SK-N-SH (cell line): ENCODE data around the gene PRR9. TPM values are rescaled to one million over a fixed set of nuclear protein-coding genes. Genes with fewer than 3 reads are reported as not detected.

ENCODE experiments used
- CTCF ChIA-PET: fragments of 300-600, 350-600 bp; formaldehyde crosslinking; extraction: SDS; loops from one replicate; lab custom pipeline; 2021; lab: Yijun Ruan, JAX
- POLR2A ChIA-PET: fragments of 350-600 bp; sonication (Branson Sonifier 250); formaldehyde crosslinking; extraction: SDS; loops from one replicate; lab custom pipeline; 2020; ENCODE audit warnings: antibody characterized with exemption, inconsistent platforms; lab: Yijun Ruan, JAX
- DNase-seq: peaks from one replicate; pipeline ENCODE4 v3.0.0; 2012
- H2AFZ ChIP-seq: fragments of 200-600 bp; sonication (generic); 2 replicates; pipeline ENCODE4 v1.8.1; 2016; ENCODE audit warnings: antibody characterized with exemption, mild to moderate bottlenecking, low read depth
- H3F3A ChIP-seq: fragments of 200-600 bp; sonication (generic); replicated peaks from 2 replicates; pipeline ENCODE3; 2016; ENCODE audit warnings: antibody characterized with exemption, mild to moderate bottlenecking; ENCODE audit not compliant: insufficient read depth
- H3K27ac ChIP-seq, 2 experiments: fragments of 200-500 bp in 1 of 2; fragments of 200-600 bp in 1 of 2; sonication (Bioruptor generic) in 1 of 2; sonication (generic), shearing (Covaris generic) in 1 of 2; 2 replicates each; pipeline versions ENCODE4 v1.5.1 to v1.6.1; 2014 to 2016; ENCODE audit warnings: low read depth in 2 of 2, inconsistent platforms in 1 of 2, low read length in 1 of 2, mild to moderate bottlenecking in 1 of 2, mixed read lengths in 1 of 2
- H3K27me3 ChIP-seq: fragments of 200-600 bp; sonication (generic), shearing (Covaris generic); 2 replicates; pipeline ENCODE4 v1.6.1; 2016; ENCODE audit warnings: mixed run types; ENCODE audit not compliant: insufficient read depth
- H3K36me3 ChIP-seq, 2 experiments: fragments of 200-500 bp in 1 of 2; fragments of 200-600 bp in 1 of 2; sonication (Bioruptor generic) in 1 of 2; sonication (generic) in 1 of 2; replicated peaks in 1 of 2; 2 replicates each; pipeline versions ENCODE3 to v1.5.1; 2014 to 2016; ENCODE audit warnings: low read length in 1 of 2, mild to moderate bottlenecking in 1 of 2; ENCODE audit not compliant: insufficient read depth in 2 of 2, control insufficient read depth in 1 of 2
- H3K4me1 ChIP-seq, 2 experiments: fragments of 200-500 bp in 1 of 2; fragments of 200-600 bp in 1 of 2; sonication (Bioruptor generic) in 1 of 2; sonication (generic), shearing (Covaris generic) in 1 of 2; 2 replicates each; pipeline versions ENCODE4 v1.5.1 to v1.6.1; 2014 to 2016; ENCODE audit warnings: low read depth in 1 of 2, low read length in 1 of 2, mixed run types in 1 of 2; ENCODE audit not compliant: insufficient read depth in 2 of 2, control insufficient read depth in 1 of 2
- H3K4me2 ChIP-seq: fragments of 200-600 bp; sonication (generic), shearing (Covaris generic); 2 replicates; pipeline ENCODE4 v1.6.1; 2017; ENCODE audit warnings: mixed run types
- H3K4me3 ChIP-seq, 2 experiments: fragments of 200-500 bp in 1 of 2; fragments of 200-600 bp in 1 of 2; sonication (Bioruptor generic) in 1 of 2; sonication (generic), shearing (Covaris generic) in 1 of 2; 2 replicates each; pipeline versions ENCODE4 v1.5.1 to v1.8.1; 2014 to 2016; ENCODE audit warnings: low read depth in 2 of 2, inconsistent platforms in 1 of 2, low read length in 1 of 2, mild to moderate bottlenecking in 1 of 2, mixed read lengths in 1 of 2, moderate library complexity in 1 of 2
- H3K79me2 ChIP-seq: fragments of 200-600 bp; sonication (generic); 2 replicates; pipeline ENCODE4 v1.8.1; 2017; ENCODE audit warnings: mild to moderate bottlenecking; ENCODE audit not compliant: insufficient read depth
- H3K9ac ChIP-seq: fragments of 200-600 bp; sonication (generic); 2 replicates; pipeline ENCODE4 v1.6.1; 2017; ENCODE audit warnings: mixed run types
- H3K9me2 ChIP-seq: fragments of 200-600 bp; sonication (generic); 2 replicates; pipeline ENCODE4 v1.6.1; 2017; ENCODE audit warnings: mixed run types
- H3K9me3 ChIP-seq: fragments of 200-600 bp; sonication (generic); 2 replicates; pipeline ENCODE4 v1.6.1; 2017; ENCODE audit warnings: mixed run types, mild to moderate bottlenecking, moderate library complexity
- H4K20me1 ChIP-seq: fragments of 200-600 bp; sonication (generic); 2 replicates; pipeline ENCODE4 v1.6.1; 2017; ENCODE audit warnings: mild to moderate bottlenecking, mixed run types; ENCODE audit not compliant: insufficient read depth
- MEF2A ChIP-seq: IDR thresholded peaks from 2 replicates; pipeline ENCODE4 v1.4.0; 2012; ENCODE audit warnings: low read depth, borderline replicate concordance
- WGBS: methylation state at CpG from one replicate; pipeline ENCODE4 v1.1.6; 2017; ENCODE audit warnings: low lambda C conversion rate; 5-methylcytosine and 5-hydroxymethylcytosine counted together
- polyA plus RNA-seq, 3 experiments: library from polyadenylated mRNA; depleted of rRNA; stranded (reverse); fragments of >200 nt; gene quantifications; 2 replicates each; pipeline ENCODE4 v1.2.3, GENCODE V29; 2012
- TF ChIP-seq, protein P1 (sequence below): fragments of 200-600 bp; sonication (generic); IDR thresholded peaks from 2 replicates; pipeline ENCODE4 v1.6.1; 2017; ENCODE audit warnings: antibody characterized with exemption, mild to moderate bottlenecking, moderate library complexity

PRR9 gene
- polyA plus RNA-seq, 1 of the 3 experiments (the other 2 are of a cell fraction), result not detected

DNA sequence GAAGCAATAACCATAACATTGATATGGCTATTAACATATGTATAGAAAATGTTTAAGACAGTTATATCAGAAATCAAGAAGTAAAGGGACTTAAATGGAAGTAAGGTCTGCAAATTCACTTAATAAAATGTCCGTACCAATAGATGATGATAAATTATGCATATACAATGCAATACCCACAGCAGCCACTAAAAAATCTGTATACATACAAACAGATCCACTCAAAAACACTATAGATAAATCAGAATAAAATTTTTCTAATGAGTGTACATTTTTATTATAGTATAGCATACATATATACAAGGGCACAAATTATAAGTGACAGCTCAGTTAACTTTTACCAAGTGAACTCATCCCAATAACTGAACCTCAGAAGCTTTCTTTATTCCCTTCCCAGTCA, 48.1 kb downstream of the PRR9 start:
- CTCF ChIA-PET, result no interaction called here
- H3K27ac ChIP-seq, result no peak overlapping the region
- WGBS, result 12% methylated on average over 1 of the region's 1 CpG

More for the DNA sequence above, 48.1 kb downstream of the PRR9 start:
- Histone ChIP-seq H3K4me1 (no peaks in the 10 kb centered on the region; a peak in 1 of 4 replicates), H3K4me3 (no peak overlapping the region), H3K4me2 (no peak overlapping the region), H3K9me2 (no peaks in the 10 kb centered on the region), H3K79me2 (no peaks in the 10 kb centered on the region), H3K9ac (no peak overlapping the region), H3K9me3 (no peaks in the 10 kb centered on the region), H2AFZ (no peak overlapping the region), H3K27me3 (peaks cover 41% of the 10 kb centered on the region), H4K20me1 (no peaks in the 10 kb centered on the region), H3F3A (no peaks in the 10 kb centered on the region), H3K36me3 (no peaks in the 10 kb centered on the region)
- TF ChIP-seq, protein P1, sequence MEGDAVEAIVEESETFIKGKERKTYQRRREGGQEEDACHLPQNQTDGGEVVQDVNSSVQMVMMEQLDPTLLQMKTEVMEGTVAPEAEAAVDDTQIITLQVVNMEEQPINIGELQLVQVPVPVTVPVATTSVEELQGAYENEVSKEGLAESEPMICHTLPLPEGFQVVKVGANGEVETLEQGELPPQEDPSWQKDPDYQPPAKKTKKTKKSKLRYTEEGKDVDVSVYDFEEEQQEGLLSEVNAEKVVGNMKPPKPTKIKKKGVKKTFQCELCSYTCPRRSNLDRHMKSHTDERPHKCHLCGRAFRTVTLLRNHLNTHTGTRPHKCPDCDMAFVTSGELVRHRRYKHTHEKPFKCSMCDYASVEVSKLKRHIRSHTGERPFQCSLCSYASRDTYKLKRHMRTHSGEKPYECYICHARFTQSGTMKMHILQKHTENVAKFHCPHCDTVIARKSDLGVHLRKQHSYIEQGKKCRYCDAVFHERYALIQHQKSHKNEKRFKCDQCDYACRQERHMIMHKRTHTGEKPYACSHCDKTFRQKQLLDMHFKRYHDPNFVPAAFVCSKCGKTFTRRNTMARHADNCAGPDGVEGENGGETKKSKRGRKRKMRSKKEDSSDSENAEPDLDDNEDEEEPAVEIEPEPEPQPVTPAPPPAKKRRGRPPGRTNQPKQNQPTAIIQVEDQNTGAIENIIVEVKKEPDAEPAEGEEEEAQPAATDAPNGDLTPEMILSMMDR, result peak; percentile 24; the same call in 1 of the 2 replicates
- no peak for TF ChIP-seq MEF2A
- POLR2A ChIA-PET, result no interaction called here
- DNase-seq, result no peak

Other genes starting within 250 kb of the PRR9 start
- not detected in 2 replicates for gene SPRR4, start 246.9 kb upstream of the PRR9 start, polyA plus RNA-seq (2012; rRNA removed)
- gene SPRR1A, start 233.5 kb upstream of the PRR9 start, polyA plus RNA-seq (2012; rRNA removed), result not detected in 2 replicates
- not detected in 2 replicates for gene SPRR3, start 215.8 kb upstream of the PRR9 start, polyA plus RNA-seq (2012; rRNA removed)
- gene SPRR1B, start 186.4 kb upstream of the PRR9 start, polyA plus RNA-seq (2012; rRNA removed), result not detected in 2 replicates
- not detected in 2 replicates for gene SPRR2D, start 176.5 kb upstream of the PRR9 start, polyA plus RNA-seq (2012; rRNA removed)
- gene SPRR2A, start 160.1 kb upstream of the PRR9 start, polyA plus RNA-seq (2012; rRNA removed), result not detected in 2 replicates
- gene SPRR2B, start 146.0 kb upstream of the PRR9 start, polyA plus RNA-seq (2012; rRNA removed), result not detected in 2 replicates
- gene SPRR2E, start 123.1 kb upstream of the PRR9 start, polyA plus RNA-seq (2012; rRNA removed), result not detected in 2 replicates
- not detected in 2 replicates for gene SPRR2F, start 104.1 kb upstream of the PRR9 start, polyA plus RNA-seq (2012; rRNA removed)
- gene SPRR2G, start 66.7 kb upstream of the PRR9 start, polyA plus RNA-seq (2012; rRNA removed), result not detected in 2 replicates
- gene LELP1, start 14.2 kb upstream of the PRR9 start, polyA plus RNA-seq (2012; rRNA removed), result not detected in 2 replicates
- not detected in 2 replicates for gene LORICRIN, start 42.1 kb downstream of the PRR9 start, polyA plus RNA-seq (2012; rRNA removed)
- gene PGLYRP3, start 95.4 kb downstream of the PRR9 start, polyA plus RNA-seq (2012; rRNA removed), result not detected in 2 replicates
- gene PGLYRP4, start 131.3 kb downstream of the PRR9 start, polyA plus RNA-seq (2012; rRNA removed), result not detected in 2 replicates
- not detected in 2 replicates for gene S100A9, start 140.3 kb downstream of the PRR9 start, polyA plus RNA-seq (2012; rRNA removed)
- not detected in 2 replicates for gene S100A12, start 158.0 kb downstream of the PRR9 start, polyA plus RNA-seq (2012; rRNA removed)
- gene S100A8, start 173.5 kb downstream of the PRR9 start, polyA plus RNA-seq (2012; rRNA removed), result not detected in 2 replicates
- gene S100A7A, start 198.9 kb downstream of the PRR9 start, polyA plus RNA-seq (2012; rRNA removed), result not detected in 2 replicates
- not detected in 2 replicates for gene S100A7, start 243.1 kb downstream of the PRR9 start, polyA plus RNA-seq (2012; rRNA removed)